NOMO-1 treated with DMSO at 0.1 percent for 48 hours (cell line): Measurements from ENCODE around the gene AHRR.
A peak's percentile ranks its signal among the peaks of the same experiment; 100 is the strongest.

Experiments used
- DNase-seq: peaks from one replicate; lab custom pipeline; 2025; ENCODE audit not compliant: unreplicated experiment; lab: John Stamatoyannopoulos, UW

AHRR gene

GRCh38 chr5:426392-426976 lies 105.0 kb downstream of the AHRR start:
- DNase-seq = no peak

- DNase-seq = no peak
Observed at GRCh38 chr5:427415-428087, 106.0 kb downstream of the AHRR start.

DNA sequence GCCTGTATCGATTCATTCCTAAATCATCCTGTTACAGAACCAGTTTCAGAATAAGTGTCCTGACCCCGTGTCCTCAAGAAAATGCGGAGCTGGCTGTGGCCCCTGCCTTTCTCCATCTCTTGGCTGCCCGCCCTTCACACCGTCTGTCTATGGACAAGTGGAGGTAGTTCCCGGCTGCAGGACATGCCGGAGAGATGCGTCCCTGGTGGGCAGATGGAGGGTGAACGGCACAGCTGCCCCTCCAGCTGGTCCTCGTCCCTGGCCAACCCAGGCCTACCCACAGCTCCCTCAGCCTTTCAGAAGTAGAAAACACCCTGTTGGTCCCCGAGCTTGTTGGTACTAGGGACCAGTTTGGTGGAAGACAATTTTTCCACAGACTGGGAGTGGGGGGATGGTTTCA lies 106.7 kb downstream of the AHRR start:
- DNase-seq = no peak

GRCh38 chr5:428754-429452 lies 107.4 kb downstream of the AHRR start:
- DNase-seq = no peak

DNA sequence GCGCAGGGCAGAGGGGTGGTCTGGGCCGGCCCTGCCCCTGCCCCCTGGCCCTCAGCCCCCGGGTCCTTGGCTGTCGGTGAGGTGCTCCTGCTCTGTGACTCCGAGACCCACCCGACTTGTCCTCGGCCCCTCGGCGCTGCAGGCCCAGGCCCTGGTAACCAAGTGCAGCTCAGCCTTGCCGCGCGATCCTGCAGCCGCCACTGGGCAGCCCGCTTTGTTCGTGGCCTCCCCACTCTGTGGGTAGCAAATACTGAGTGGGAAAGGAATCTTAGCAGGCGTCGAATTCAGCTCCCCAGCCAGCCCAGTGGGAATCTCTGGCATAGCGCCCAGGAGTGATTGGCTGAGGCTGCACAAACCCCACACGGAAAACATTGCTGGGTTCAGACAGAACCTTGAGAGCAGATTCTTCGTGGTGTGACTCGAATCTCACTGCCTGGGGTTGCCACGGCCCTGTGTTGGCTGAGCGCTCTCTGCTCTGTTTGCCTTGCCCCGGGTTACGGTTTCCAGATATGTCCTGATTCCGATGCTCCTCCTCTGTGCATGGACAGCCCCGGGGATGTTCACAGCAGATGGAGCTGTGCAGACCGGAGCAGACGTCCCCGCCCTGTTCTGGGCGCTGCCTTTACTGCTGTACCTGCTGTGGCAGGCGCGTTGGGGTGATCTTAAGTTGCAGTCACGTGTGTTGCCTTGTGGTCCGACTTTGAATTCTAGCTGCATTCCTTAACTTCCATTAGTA lies 108.1 kb downstream of the AHRR start:
- no peak for DNase-seq

- no peak for DNase-seq
Observed at GRCh38 chr5:430214-430925, 108.9 kb downstream of the AHRR start.

- DNase-seq = peak; percentile 55
Observed at GRCh38 chr5:431001-431710, 109.6 kb downstream of the AHRR start.

DNA sequence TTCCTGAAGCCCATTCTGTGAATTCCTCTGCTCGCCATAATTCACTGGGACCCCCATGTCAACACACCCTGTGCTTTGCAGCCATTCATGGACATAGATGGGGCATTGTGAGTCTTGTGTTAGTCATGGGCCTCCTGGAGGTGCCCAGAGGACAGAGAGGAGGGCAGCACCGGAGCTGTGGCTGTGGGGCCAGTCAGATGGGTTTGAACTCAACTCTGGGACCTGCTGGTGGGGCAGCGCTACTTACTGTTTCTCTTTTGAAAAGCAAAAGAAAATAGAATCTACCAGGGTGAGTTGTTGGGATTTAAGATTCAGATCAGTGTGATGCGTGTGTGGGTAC lies 110.2 kb downstream of the AHRR start:
- DNase-seq = no peak

DNA sequence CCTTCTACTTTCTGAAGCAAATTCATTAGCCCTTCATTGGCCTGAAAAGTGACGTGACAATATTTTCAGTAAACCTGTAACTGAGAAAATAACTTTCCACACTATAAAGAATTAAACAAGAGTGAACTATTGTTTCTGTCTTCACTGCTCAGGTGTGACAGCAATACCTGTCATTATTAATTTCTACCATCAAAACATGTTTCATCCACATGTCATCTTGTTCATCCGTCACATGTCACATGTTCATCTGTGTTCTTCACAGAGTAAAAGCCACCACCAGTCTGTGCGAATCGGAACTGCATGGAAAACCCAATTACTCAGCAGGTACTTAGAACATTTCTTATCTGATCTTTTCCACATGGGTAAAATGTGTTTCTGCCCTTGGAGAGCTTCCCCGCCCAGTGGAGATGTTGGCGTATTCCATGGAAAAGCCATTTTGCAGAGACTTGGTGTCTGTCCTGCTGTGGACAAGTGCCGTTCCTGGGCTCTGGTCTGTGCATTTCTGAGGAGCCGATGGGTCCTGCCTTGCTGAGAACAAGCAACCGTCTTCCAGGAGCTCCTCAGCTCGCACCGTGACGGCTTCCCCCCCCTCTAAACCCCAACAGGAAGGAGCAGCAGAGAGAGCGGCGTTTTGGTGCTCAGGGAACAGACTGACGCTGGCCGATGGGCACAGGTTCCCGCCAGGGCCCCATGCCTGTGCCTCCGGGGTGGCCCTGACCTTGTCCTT lies 110.8 kb downstream of the AHRR start:
- DNase-seq = no peak

GRCh38 chr5:432928-433791 lies 111.6 kb downstream of the AHRR start:
- DNase-seq = no peak

DNA sequence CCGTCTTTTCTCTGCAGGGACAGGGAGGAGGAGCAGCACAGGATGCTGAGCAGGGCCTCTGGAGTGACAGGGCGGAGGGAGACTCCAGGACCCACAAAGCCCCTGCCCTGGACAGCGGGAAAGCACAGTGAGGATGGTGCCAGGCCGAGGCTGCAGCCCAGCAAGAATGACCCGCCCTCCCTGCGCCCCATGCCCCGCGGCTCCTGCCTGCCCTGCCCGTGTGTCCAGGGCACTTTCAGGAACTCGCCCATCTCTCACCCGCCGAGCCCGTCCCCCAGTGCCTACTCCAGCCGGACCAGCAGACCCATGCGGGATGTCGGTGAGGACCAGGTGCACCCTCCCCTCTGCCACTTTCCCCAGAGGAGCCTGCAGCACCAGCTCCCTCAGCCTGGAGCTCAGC lies 112.3 kb downstream of the AHRR start:
- no peak for DNase-seq

GRCh38 chr5:434443-435146 lies 113.1 kb downstream of the AHRR start:
- no peak for DNase-seq

GRCh38 chr5:435156-435790 lies 113.8 kb downstream of the AHRR start:
- DNase-seq = no peak

DNA sequence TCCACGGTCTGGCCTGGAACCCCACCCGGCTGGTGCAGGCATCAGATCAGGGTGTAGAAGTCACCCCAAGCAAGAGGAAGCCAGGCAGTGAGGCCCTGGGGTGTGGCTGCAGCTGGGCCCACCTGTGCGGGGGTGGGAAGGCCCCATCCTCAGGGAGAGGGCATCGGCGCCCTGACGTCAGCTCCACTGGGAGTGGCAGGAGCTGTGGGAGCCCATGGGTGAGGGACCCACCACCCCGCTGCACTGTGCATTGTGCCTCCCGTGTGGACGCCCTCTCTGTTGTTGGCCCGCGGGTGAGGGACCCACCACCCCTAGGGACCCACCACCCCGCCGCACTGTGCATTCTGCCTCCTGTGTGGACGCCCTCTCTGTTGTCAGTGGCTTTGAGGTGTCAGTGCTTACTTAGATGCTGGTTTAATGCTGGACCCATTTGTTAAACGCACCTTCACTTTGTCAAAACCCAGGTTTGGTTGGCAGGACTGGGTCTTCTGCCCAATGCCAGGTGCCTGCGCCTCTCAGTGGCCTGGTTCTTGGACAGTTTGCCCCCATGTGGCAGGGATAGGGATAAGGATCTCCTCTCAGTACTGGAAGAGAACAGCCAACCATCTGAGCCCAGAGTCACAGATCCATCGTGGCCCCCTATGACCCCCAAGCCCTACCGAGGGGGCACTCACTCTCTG lies 114.6 kb downstream of the AHRR start:
- no peak for DNase-seq

DNA sequence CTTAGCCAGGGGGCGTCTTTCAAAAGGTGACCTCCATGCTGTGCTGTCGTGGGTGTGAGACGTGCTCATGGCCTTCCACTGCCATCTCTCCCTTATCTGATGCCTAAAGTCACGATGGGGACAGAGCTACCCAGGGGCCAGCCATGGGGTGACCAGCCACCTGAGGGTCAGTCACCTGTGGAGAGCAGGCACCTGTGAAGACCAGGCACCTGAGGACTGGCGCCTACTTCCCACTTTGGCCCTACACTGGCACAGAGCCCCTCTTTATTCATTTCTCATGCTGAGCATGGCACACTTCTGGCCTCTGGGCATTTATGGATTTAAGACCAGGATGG lies 115.1 kb downstream of the AHRR start:
- DNase-seq = no peak

- no peak for DNase-seq
Observed at GRCh38 chr5:437281-437771, 115.8 kb downstream of the AHRR start.

- DNase-seq = no peak
Observed at GRCh38 chr5:438481-438981, 117.0 kb downstream of the AHRR start.
